ENCODE measurements around the gene STARD7.

The STARD7 gene

DNA sequence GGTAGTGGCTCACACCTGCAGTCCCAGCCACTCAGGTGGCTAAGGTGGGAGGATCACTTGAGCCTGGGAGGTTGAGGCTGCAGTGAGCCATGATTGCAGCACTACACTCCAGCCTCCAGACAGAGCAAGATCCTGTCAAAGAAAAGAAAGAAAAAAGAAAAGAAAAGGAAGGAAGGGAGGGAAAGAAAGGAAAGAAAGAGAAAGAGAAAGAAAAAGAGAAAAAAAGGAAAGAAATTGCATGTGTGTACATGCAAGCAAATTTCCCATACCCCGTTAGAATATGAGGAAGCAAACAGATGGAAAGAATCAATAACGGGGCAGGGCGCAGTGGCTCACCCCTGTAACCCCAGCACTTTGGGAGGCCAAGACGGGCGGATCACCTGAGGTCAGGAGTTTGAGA is 39.3 kb upstream of the STARD7 start:
- peaks cover 20% of the 10 kb centered on the region for H3K79me2 ChIP-seq
- no peak overlapping the region for H3K4me2 ChIP-seq (ENCODE audit: low read length)
- H2AFZ ChIP-seq: no peak overlapping the region
- H3K9me3 ChIP-seq (ENCODE audit: control insufficient read depth, low read length): no peaks in the 10 kb centered on the region
- no peak overlapping the region for H3K27ac ChIP-seq
- no peaks in the 10 kb centered on the region for H3K27me3 ChIP-seq (ENCODE audit: control insufficient read depth, insufficient read depth, low read length)
- peaks cover 24% of the 10 kb centered on the region for H3K4me1 ChIP-seq
- TF ChIP-seq, protein P1, sequence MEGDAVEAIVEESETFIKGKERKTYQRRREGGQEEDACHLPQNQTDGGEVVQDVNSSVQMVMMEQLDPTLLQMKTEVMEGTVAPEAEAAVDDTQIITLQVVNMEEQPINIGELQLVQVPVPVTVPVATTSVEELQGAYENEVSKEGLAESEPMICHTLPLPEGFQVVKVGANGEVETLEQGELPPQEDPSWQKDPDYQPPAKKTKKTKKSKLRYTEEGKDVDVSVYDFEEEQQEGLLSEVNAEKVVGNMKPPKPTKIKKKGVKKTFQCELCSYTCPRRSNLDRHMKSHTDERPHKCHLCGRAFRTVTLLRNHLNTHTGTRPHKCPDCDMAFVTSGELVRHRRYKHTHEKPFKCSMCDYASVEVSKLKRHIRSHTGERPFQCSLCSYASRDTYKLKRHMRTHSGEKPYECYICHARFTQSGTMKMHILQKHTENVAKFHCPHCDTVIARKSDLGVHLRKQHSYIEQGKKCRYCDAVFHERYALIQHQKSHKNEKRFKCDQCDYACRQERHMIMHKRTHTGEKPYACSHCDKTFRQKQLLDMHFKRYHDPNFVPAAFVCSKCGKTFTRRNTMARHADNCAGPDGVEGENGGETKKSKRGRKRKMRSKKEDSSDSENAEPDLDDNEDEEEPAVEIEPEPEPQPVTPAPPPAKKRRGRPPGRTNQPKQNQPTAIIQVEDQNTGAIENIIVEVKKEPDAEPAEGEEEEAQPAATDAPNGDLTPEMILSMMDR (IDR thresholded peaks at IDR 0.05): no peak
- no peak overlapping the region for H3K4me3 ChIP-seq (ENCODE audit: low read depth, low read length)
- H3K36me3 ChIP-seq (ENCODE audit: control insufficient read depth, insufficient read depth, low read length): no peaks in the 10 kb centered on the region
- no peak overlapping the region for H3K9ac ChIP-seq

- no peak overlapping the region for H2AFZ ChIP-seq
- no peaks in the 10 kb centered on the region for H3K9me3 ChIP-seq (ENCODE audit: control insufficient read depth, low read length)
- no peaks in the 10 kb centered on the region for H3K36me3 ChIP-seq (ENCODE audit: control insufficient read depth, insufficient read depth, low read length)
- peaks cover 11% of the 10 kb centered on the region for H3K79me2 ChIP-seq
- no peak overlapping the region for H3K4me3 ChIP-seq (ENCODE audit: low read depth, low read length)
- TF ChIP-seq, protein P1 (IDR thresholded peaks at IDR 0.05): no peak
- H3K9ac ChIP-seq: no peak overlapping the region
- no peak overlapping the region for H3K27ac ChIP-seq
- no peaks in the 10 kb centered on the region for H3K27me3 ChIP-seq (ENCODE audit: control insufficient read depth, insufficient read depth, low read length)
- H3K4me1 ChIP-seq: peaks cover 20% of the 10 kb centered on the region
- no peak overlapping the region for H3K4me2 ChIP-seq (ENCODE audit: low read length)
Measured at GRCh38 chr2:96247009-96247408, 38.4 kb upstream of the STARD7 start.

DNA sequence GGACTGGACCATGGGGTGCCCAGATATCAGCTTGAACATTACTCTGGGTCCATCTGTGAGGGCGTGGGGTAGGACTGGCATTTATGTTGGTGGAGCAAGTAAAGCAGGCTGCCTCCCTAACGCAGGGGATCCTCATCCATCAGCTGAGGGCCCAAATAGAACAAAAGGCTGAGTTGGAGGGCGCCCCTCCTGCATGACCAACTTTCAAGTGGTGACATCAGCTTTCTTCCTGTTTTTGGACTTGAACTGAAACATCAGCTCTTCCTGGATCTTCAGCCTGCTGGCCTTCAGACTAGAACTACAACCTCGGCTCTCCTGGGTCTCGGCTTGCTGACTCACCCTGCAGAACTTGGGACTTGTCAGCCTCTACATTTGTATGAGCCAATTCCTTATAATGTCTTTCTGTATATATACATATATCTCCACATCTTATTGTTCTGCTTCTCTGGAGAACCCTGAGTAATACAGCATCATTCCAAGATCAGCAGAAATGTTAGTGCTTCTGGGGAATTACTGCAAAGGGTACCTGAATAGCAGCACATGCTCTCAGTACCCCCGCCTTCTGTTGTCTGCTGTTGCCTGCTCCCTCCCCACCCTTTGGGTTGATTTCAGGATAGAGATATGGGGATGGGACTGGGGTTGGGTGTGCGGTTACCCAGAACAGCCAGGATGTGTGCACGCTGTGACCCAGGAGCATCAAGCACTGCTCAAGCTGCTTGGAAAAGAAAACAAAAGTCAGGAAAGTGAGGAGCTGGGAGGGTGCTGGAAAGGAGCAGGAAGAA is 37.2 kb upstream of the STARD7 start:
- Histone ChIP-seq H3K9me3 (ENCODE audit: control insufficient read depth, low read length) (no peaks in the 10 kb centered on the region), H3K27me3 (ENCODE audit: control insufficient read depth, insufficient read depth, low read length) (no peaks in the 10 kb centered on the region), H3K4me2 (ENCODE audit: low read length) (no peak overlapping the region), H3K27ac (no peak overlapping the region), H3K79me2 (peaks cover 12% of the 10 kb centered on the region), H3K9ac (no peak overlapping the region), H3K36me3 (ENCODE audit: control insufficient read depth, insufficient read depth, low read length) (no peaks in the 10 kb centered on the region), H2AFZ (no peak overlapping the region), H3K4me3 (ENCODE audit: low read depth, low read length) (no peak overlapping the region), H3K4me1 (peaks cover 10% of the 10 kb centered on the region)
- TF ChIP-seq, protein P1 (IDR thresholded peaks at IDR 0.05): no peak

GRCh38 chr2:96243843-96244242 is 35.2 kb upstream of the STARD7 start:
- Histone ChIP-seq H3K4me3 (ENCODE audit: low read depth, low read length) (no peak overlapping the region), H2AFZ (no peak overlapping the region), H3K27ac (no peak overlapping the region), H3K4me1 (no peaks in the 10 kb centered on the region), H3K27me3 (ENCODE audit: control insufficient read depth, insufficient read depth, low read length) (no peaks in the 10 kb centered on the region), H3K36me3 (ENCODE audit: control insufficient read depth, insufficient read depth, low read length) (no peaks in the 10 kb centered on the region), H3K79me2 (peaks cover 20% of the 10 kb centered on the region), H3K4me2 (ENCODE audit: low read length) (no peak overlapping the region), H3K9me3 (ENCODE audit: control insufficient read depth, low read length) (no peaks in the 10 kb centered on the region), H3K9ac (no peak overlapping the region)
- TF ChIP-seq, protein P1 (IDR thresholded peaks at IDR 0.05): no peak

Measured in parathyroid adenoma (tissue), 2 donors.